ENCODE measurements around the gene MGMT.

The MGMT gene

DNA sequence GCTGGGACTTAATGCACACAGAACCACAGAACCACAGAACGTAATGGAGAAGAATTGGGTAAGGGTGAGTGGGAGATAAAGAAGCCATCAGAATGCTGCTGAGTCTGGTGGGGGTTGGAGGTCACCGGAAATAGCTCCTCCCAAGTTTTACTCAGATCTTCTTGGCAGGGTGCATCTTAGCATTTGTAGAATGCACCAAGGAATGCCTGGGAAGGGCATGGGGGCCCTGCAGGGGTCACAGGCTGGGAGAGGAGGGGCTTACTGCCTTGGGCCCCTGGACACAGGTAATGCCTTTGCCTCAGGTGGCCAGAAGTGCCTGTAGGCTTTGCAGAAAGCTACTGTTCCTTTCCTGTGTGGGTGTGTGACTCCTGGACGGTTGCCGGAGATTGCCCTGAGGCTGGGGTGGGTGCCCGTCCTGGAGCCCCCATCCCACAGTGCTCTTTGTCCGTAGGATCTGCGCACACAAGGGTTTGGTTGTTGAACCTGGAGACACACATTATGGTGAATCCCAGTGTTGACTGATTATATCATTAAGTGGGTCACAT, 55.1 kb downstream of the MGMT start:
- DNase-seq = no peak

DNA sequence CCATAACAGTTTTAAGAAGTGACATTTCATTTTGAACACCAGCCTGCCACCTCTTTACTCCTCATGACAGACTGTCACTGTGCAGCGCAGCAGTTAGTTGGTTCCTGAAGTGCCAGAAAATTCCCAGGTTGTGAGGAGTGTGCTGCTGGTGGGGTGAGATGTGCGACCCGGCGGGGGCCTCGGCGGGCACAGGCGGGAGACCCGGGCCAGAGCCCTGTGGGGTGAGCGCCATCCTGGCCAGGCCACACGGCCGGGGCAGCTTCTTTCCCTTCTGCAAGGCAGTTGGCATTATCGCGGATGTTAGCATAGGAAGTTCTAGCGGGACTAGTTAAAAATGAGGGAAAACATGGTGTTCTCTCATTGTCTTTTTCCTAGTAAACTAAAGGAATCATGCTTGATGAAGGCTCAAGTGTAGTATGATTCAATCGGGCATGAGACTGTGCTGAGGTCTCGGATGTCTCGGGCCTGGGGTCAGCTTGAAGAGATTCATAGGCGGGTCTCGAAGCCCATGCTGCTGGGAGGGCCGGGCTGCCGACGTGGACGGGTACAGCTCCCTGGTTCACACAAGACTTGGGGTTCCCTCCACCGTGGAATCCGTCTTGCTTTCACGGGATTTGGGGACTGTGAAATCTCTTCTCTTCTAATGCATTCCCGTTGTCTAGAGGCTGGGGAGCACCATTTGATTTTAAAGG, 56.1 kb downstream of the MGMT start:
- no peak for DNase-seq

DNA sequence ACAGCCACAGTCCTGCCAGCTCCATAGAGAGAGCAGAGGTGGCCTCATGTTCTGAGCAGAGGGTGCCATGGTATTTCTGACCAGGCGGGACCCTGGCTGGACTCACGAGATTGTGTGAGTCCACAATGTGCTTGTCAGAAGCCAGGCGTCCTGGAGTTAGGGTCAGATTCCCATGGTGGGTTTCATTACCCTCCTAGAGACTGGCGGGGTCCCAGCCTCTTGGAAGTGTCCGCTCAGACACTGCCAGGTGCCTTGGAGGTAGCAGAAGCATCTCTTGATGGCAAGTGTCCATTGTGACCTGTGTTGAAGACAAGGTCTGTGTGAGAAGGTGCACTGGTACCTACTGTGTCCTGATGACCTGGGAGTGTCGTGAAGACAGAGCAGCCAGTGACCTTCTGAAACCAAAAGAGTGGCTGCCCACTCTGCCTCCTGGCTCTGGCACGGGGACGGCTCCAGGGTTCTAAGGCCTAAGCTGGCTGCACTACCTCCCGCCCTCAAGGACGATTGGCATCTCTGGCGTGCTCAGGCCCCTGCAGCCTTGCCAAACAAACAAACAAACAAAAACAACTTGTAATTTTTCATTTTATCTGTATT, 56.8 kb downstream of the MGMT start:
- DNase-seq = no peak

DNA sequence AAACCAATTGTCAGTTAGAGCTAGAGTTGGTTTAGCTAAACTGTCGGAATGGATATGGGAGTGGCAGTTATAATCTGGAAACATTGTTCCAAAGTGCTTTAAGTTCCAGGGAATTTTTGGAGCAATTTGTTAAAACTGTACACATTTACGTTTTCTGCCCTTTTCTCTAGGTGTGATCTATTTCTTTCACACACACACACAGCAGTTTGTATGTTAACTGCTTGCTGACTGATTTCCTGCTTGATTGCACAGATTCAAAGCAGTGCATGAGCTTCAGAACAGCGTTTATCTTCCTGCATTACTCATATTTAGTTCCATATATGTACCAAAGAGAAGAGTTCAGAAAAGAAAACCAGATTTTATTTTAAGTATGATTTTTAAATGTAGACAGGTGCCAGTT, 57.9 kb downstream of the MGMT start:
- DNase-seq = no peak

DNA sequence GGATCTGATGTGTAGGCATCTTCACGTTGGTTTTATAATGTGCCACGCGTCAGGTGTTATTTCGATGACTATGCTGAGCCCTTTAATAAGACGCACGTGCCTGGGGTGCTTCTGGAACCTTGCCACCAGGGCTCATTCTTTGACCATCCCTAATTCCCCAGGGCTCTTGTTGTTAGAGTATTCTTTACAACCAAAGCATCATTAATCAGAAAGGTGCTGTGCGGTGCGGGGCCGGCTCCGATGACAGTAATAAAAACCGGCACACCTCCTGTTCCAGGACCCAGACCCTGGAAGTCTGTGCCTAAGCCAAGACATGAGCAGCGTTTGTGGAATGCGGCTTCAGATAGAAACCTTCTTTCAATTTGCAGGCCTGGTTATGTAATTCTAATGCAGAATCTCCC, 58.4 kb downstream of the MGMT start:
- DNase-seq = no peak

DNA sequence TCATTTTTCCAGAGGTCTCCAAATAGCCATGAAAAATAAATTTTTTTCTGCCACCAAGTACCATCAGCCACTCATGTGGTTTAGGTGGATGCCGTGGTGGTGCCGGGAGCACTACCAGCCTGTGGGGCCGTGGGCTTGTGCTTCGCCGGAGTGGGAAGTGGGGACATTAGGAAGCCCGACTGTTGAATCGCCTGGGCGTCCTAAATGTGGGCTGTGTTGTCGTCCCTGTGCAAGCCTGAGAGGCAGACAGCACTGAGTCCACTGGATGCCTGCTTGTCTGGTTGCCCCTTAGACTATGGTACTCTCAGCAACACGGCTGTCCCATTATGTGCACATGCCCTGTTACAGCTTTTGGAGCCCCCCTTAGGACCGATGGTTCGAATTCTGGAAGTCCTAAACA, 59.9 kb downstream of the MGMT start:
- DNase-seq = no peak

DNA sequence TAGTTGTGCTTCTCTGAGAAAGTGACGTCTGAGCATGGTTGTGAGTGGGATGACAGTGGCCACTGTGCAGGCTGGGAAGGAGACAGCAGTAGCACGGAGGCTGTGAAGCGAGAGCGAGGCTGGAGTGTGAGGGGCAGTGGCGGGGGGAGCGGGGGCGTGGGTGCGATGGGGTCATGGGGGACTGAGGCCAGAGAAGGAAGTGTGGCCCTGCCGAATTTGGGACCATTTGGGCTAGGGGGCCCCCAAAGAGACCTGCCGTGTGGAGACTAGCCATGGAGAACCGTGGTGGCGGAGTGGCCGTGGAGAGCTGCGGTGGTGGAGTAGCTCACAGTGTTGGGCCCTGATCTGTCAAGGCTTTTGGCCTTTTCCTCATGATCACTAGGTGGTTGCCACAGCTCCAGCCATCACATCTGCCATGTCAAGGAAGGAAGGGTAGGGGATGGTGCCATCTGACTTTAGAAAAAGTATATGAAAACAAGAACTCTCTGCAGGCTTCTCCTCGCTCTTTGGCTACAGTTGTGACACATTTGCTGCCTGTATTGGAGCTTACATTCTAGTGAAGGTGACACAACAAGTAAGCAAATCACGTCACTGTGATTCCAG, 61.4 kb downstream of the MGMT start:
- DNase-seq = no peak

DNA sequence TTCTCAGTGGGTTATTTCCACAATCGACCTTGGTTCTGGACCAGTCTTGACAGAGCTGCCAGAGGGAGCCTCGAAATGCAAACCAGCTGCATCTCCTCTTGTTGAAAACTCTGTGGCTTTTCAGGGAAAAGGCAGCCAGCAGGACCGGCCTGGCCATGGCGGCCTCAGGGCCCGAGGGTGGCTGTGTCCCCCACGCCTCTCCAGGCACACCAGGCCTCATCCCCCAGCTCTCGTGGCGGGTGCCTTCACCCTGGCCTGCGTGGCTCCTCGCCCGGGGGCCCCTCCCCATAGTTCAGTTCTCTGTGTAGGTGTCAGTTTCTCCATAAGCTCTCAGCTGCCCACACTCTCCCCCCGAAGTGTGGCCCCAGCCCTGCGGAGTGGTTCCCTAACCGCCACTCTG, 63.5 kb downstream of the MGMT start:
- no peak for DNase-seq

DNA sequence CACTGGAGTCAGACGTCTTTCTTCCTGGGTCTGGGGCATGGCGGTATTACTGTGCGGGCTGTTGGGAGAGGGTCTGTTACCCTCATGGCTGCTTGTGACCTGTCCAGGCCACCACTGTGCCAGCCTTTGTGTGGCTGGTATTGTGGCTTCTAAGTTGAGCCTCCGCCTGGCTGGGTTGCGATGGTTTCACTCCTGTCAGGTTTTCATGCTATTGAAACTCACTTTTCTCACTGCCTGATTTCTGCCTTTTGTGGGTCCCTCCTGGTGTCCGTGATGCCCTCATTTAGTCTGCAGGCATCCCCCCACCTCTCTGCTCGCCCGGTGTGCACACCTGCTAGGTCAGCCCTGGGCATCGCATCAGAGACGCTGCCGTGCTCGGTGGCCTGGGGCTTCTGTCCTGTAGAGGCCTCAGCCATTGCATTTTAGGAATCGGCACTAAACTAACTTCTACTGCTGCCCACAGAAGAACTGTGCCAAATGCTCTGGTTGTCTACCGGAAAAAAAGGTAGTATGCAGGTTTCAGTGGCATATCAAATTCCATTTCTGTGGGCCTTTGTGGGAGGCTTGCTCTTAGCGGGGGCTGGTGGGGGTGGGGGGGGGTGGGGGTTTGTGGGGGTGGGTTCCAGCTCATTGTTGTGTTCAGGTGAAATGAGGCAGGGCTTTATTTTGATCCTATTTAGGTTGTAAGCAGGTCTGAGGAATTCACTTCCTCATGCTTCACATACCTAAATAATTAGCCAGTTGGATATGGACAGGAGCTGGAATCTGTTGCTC, 64.3 kb downstream of the MGMT start:
- no peak for DNase-seq

DNA sequence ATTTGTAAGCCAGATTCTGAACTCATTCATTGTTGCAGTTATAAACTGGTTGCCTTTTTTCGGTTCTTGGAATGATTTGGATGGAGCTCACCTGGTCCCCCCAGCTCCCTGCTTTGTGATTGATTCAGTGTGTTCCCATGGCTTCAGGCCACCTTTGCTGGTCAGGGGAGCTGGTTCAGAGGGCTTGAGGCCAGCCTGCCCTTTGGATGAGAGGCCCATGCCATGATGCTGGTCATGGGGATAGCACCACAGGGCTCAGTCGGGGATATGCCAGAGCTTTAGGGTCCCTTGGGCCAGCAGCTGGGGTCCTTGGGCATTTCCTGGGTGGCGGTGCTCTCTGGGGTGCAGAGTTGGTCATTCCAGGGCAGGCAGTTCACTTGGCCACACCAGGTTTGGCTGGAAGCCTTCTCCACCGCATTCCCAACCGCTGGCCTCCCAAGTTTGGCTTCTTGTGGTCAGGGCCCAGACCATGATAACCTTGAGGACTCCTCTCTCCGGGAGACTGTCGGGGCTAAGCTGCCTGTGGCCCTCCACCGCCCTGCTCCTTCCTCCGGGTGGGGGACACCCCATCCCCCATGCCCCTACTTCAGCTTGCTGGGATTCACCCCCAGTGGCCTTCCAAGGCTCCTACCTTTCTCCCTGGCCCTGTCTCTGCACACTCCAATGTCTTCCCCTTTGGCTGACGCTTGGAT, 65.1 kb downstream of the MGMT start:
- no peak for DNase-seq

DNA sequence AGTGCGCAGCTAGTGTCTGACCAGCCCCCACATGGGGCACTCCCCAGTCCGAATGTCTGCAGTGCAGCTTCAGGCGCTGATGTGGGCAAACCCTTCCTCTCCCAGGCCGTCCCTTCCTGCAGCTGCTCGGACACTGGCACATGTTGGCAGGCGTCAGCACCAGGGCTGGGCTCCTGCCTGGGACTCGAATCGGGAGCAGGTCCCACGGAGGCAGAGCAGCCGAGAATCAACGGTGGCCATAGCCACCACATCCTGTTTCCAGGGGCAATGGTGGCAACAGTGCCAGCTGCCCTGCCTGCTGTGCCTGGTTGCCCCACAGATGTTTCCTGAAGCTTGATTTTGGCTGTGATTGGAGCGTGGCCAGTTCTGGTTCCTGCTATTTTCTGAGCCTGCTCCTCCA, 65.8 kb downstream of the MGMT start:
- peak; percentile 61 for DNase-seq

DNA sequence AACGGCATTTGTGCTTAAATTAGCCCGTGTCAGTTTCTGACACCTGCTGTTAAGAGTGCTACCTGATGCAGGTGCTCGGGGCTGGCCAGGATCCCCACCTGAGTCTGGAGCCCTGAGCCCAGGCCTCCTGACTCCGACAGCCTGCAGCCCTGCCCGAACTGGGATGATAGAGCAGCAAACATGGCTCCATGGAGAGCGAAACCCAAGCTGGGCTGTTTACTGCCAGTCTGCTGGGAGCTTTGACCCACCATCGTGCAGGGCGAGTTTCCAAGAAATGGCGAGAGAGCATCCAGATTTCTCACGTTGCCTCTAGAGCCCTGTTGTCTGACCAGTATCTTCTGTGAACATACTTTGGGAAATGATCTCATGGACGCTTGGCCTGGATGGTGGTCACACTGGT, 66.2 kb downstream of the MGMT start:
- no peak for DNase-seq

DNA sequence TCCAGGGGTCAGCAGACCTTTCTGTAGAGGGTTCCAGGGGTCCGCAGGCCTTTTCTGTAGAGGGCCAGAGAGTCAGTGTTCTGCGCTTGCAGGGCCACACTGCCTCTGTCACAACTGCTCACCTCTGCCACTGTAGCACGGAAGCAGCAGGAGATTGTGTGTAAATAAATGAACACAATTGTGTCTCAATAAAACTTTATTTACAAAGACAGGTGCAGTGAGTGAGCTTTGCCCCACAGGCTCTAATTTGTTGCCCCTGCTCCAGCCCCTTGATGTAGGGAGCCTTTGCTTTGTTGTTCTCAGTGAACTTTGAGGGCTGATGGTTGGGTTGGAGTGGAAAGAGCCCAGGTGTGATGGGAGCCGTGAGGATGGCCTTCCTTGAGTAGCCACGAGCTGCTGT, 67.8 kb downstream of the MGMT start:
- no peak for DNase-seq

DNA sequence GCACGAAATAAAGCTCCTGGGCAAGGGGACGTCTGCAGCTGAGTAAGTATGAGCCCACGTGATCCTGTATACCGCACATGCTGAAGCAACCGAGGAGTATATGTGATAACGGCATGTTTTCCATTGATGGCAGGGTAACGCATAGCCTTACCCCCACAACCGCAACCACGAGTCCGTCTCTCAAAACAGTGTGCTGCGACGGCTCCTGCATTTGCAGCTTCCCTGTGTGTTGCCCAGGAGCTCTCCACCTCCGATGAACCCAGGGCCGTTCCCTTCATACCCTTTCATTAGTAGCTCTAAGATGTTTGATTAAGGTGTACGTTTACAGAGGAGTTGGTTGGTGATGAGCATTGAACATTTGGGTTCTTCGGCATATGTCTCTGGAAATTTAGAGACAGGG, 69.3 kb downstream of the MGMT start:
- no peak for DNase-seq

DNA sequence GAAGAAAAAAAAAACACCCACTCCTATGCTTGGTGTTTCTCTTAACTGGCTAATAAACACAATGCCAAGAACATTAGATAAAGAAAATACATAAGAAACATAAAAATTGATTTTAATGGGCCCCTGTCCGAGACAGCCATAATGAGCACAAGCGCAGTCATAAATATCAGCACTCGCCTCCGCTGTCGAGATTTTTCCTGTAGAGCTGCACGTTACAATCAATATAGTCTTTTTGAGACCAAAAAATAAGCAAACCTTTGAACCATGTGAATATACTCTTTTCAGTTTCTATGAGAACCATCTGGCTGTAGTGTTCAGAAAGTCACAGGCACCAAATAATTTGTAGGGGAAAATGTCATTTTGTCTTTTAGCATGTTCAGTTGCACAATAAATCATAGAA, 70.1 kb downstream of the MGMT start:
- no peak for DNase-seq

DNA sequence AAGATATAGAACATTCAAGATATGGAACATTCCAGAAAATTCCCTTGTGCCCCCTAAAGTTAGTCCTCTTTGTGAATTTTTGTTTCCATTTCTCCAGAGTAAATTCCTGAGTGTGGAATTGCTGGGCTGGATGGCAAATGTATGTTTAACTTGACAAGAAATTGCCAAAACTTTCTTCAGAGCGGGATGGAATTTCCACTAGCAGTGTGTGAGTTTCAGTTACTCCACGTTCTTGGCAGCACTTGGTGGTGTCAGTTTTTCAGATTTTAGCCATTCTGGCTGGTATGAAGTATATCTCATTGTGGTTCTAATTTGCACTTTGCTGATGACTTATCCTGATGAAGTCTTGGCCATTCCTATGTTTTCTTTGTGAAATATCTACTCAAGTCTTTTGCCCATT, 71.2 kb downstream of the MGMT start:
- no peak for DNase-seq

DNA sequence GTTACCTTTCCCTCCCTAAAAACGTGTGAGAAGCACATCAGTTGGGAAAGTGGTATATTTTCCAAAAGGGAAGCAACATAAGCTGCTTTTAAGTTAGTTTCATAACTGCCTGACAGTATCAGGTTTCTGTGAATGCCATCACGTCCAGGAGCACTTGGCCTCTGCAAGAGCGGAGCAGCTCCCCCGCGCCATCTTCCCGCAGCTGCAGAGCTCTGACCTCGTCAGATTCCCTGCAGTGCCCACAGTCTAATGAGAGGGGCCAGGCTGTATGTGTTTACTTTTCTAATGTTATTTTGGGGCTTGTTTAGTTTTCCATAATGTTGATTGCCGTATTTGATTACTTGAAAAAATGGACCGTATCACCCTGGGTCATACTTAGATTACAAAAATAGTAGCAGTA, 74.2 kb downstream of the MGMT start:
- DNase-seq = no peak

DNA sequence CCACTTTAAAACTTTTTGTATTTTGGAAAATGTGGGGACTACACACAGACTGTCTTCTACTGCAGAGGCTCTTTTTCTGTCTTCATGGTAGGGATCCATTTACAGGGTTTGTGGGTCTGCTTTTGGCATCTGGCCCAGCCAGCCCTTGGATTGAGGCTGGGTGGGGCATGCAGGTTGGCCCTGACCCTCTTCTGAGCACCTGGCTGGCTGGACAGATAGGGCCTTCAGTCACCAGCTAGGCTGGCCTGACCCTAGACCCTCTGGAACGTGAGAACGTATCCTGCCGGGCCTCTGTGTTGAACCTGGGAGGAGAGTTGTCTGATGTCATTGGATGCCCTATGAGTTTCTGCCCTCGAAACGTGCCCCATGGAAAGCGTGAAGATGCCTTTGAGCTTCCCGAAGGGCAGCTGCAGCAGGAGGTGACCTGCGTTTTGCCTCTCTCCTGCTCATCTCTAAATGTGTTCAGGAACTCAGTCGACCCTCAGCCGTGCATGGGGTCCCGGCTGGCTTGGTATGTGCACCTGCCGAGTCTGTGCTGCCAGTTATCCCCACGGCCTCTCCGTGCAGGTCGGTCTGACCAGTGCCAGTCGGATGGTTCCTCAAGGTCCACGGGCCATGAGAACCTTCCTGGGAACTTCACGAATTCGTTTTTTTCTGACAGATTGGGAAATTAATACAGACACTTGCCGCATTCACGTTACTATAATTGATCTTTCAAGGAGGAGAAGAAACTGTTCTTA, 74.9 kb downstream of the MGMT start:
- DNase-seq = no peak

DNA sequence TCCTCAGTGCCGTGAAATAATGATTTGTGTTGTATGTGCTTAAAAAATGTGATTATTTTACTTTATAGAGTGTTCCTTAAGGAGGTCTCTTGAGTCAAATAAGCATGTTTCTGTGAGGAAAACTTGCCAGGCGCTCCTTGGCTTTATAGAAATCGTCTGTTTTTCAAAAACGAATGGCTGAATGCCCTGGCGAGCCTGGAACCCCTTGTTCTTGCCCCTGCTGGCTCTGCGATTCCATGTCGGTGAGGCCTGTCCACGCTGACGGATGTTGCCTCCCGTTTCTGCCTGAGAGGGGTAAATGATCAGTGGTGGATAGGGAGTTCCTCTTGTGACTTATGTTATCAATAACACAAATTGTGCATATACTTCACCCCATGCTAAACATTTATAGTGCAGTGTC, 75.5 kb downstream of the MGMT start:
- DNase-seq = no peak

DNA sequence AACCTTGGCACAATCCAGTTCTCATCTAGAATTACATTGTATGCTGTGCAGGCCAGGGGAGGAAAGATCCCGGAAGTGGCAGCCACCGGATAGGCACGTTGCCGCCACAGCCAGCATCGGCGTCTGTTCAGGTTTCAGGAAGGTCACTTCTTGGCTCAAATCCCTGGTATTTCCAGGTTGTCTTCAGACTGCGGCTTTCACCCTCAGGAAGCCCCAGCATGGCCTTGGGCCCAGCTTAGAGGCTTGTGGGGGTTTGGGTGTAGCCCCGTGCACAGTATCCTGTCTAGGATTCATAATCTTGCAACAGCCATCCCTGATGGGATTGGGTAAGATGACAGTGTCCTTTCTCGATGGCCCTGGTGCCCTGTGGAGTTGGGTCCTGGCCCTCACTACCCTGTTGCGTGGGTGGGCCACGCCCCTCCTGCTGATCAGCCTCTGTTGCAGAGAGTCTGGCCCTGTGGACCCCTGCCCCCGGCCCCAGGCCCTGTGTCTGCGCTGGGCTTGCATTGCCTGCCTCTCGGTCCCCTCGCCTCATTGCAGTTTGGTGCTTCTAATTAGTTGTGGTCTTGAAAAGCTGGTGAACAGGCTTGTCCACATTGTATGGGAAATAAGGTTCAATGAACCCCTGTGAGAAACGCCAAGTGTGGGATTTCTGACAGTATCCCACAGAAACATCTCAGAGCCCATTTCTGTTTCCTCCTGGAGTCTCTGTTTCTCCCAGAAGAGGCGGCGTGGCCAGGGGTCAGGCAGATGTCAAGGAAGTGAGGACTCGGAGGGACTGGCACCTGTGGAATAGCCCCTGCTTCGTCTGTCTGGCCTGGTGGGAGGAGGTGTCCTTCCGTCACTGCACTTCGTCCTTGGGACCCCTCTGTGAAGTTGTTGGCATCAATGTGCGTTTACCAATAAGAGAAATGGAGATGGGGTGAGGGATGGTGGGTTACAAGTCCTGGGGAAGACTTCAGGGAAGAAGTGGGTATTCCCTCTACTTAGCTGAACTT, 77.5 kb downstream of the MGMT start:
- DNase-seq = no peak

DNA sequence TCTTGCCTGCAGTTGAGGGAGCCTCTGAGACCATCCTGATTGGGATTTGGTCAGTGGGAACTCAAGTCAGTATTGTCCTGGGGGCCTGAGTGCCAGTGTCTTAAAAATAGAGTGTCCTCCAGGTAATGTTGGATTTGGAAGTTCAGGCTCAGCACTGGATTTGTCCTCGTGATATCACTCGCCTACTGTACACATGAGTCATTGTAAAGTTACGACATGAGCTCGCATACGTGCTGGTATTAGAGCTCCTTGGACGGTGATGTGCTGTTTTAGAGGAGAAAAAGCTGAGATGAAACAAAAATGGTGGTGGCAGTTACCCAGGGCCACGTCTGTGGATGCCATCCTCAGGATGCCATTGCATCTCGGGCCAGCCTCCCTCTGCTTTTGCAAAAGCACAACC, 78.2 kb downstream of the MGMT start:
- no peak for DNase-seq
